HG03439 (cell line): ENCODE measurements around the gene GSE1.

Experiments
- ATAC-seq: cut with Tn5 transposase; IDR thresholded peaks from one replicate; pipeline ENCODE4 v1.9.1; 2021; ENCODE audit warnings: mild to moderate bottlenecking, moderate library complexity; ENCODE audit not compliant: unreplicated experiment

GSE1 gene

DNA sequence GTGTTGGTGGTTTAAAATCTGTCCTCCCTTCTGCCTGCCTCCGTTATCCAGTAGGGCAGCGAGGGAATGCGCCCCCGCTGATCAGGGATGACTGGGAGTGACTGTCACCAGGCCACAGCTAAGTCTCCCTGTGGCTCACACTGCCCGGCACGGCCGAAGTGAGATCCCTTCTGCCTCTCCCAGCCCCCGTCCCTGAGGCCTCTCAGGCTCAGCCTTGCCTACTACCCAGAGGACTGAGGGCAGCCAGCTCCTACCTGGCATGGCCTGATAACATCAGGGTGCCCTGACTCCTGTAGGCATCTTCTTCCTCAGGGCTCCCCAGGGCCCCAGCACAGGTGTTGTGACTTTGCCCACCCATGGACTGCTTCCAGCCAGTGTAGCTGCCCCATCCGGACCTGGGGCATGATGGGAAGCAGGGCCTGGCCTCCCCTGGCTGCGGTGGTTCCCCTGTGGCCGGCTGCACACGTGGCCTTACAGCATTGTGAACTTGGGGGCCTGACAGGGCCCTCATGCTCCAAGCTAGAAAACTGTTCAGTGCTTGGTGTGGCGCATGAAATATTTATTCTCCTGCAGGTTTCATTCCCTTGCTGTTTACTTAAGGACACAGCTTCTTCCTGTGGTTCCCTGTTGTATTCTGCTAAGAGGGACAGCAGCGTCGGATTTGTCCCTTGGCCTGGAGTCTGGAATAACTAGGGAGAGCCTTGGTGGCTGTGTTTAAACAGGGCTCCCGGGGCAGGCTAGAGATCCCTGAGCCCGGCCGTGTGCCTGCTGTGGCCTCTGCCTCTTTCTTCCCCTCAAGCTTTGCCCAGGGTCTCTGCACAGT lies 45.6 kb downstream of the GSE1 start:
- ATAC-seq, result no peak

DNA sequence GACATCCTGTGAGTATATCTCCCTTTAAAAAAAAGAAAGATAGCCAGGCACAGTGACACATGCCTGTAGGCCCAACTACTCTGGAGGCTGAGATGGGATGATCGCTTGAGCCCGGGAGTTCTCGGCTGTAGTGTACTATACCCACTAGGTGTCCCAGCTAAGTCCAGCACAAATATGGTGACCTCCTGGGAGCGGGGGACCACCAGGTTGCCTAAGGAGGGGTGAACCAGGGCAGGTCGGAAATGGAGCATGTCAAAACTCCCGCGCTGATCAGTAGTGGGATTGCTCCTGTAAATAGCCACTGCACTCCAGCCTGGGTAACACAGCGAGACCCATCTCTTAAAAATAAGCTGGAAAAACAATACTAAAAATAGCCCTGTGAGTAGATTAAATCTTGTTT lies 46.2 kb downstream of the GSE1 start:
- ATAC-seq, result no peak

DNA sequence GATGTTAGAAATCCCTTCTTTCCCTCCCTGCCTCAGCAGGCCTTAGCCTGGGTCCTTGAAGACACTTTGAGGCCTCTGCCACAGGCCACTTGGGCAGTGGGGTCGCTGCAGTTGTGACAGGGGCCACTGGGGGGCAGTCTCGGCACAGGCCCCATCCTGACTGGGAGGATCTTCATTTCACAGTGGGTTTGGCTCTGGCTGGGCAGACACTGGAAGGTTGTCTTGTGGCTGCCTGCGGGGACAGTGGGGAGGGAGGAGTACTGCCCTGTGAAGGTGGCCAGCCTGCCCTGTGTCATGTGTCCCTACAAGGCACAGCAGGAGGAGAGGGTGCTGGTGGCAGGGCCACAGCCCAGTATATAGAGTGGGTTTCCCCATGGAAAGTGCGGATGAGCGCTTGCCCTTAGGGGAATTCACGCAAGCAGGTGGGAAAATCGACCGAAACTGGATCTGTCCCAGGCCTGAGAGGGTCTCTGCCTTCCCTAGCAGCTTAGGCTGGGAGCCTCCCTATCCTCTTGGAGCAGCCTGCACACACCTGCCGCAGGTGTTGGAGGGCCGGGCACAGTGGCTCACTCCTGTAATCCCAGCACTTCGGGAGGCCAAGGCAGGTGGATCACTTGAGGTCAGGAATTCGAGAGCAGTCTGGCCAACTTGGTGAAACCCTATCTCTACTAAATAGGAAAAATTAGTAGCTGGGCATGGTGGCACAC lies 46.8 kb downstream of the GSE1 start:
- no peak for ATAC-seq

DNA sequence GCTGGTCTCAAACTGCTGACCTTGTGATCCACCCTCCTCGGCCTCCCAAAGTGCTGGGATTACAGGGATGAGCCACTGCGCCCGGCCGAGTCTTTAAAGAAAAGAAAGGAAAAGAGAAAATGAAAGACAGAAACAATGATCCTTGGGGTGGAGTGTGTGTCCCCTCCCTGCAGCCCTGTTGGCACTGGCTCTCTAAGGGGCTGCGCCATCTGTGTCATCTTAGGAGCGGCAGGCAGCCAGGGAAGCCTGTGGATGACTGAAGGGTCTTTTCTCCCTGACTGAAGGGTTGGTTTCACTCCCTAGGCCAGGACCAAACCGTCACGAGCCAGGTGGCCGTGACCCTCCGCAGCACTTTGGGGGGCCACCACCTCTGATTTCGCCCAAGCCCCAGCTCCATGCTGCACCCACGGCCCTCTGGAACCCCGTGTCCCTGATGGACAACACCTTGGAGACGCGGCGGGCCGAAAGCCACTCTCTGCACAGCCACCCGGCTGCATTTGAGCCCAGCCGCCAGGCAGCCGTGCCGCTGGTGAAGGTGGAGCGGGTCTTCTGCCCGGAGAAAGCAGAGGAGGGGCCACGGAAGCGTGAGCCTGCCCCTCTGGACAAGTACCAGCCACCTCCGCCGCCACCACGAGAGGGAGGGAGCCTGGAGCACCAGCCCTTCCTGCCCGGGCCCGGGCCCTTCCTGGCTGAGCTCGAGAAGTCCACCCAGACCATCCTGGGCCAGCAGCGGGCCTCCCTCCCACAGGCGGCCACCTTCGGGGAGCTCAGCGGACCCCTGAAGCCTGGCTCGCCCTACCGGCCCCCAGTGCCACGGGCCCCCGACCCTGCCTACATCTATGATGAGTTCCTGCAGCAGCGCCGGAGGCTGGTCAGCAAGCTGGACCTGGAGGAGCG lies 48.0 kb downstream of the GSE1 start:
- no peak for ATAC-seq

DNA sequence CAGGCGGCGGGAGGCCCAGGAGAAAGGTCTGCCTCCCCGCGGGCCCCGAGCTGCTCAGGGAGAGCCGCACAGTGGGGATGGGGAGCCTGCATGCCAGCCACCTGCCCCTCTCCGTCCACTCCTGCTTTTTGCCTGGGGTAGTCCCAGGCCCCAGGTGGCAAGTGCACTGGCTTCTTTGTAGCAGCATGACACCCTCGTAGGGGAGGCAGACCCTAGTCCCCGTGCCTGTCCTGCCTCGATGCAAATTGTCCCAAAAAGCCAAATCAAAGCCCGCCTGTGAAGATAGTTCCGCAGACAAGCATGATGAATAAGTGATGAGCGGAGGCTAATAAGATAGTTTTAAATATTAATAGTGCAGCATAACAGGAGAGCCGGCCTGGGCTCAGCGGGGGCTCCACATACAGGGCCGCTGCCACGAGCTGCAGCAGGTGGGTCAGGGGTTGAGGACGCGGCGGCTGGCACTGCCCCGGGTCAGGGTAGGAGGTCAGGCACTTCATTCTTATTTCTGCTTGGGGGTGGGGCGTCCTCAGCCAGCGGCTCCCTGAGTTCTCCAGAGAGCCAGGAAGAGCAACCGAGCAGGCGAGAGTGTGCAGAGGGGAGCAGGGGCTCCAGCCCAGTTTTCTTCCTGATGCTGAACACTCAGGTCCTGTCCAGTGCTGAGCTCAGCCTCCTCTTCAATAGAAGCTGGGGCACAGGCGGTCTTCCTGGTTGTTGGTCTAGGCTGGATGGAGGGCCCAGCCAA lies 48.8 kb downstream of the GSE1 start:
- no peak for ATAC-seq

DNA sequence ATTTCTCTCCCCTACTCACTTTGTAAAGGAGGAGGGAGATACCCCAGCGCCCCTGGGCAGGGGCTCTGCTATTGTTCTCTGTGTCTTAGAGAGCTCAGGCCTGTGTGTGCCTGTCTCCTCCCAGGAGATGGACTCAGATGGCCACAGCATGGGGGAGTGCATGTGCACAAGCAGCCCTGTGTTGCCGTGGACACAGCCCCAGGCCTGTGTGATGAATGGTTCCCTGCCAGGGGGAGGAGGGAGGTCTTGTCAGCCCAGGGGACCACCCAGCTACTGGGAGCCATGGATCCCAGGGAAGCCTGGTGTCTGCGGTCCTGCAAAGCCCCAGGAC lies 49.3 kb downstream of the GSE1 start:
- ATAC-seq, result no peak

DNA sequence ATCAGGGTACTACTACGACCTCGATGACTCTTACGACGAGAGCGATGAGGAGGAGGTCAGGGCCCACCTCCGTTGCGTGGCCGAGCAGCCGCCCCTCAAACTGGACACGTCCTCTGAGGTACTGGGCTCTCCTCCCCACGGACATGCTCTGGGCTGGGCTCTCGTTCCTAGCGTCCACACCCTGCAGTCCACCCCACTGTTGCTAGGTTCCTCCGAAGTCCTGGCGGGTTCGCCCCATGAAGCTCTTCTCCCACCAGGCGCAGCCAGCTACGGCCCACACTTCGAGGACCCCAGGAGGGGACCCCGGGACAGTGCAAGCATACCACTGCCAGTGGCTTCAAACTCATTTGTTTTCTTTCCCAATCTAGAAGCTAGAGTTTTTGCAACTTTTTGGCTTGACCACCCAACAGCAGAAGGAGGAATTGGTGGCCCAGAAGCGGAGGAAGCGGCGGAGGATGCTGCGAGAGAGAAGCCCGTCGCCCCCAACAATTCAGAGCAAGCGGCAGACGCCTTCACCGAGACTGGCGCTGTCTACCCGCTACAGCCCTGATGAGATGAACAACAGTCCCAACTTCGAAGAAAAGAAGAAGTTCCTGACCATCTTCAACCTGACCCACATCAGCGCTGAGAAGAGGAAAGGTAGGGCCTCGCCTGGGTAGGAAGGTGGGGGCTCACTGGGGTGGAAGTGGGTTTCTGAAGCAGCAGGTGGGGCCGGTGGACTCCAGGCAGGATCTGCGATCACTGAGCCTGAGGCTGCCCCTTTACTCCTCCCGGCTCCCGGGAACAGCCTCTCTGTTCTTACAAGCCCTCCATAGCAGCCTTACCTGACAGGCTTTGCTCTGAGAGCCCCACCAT lies 50.1 kb downstream of the GSE1 start:
- ATAC-seq, result no peak

DNA sequence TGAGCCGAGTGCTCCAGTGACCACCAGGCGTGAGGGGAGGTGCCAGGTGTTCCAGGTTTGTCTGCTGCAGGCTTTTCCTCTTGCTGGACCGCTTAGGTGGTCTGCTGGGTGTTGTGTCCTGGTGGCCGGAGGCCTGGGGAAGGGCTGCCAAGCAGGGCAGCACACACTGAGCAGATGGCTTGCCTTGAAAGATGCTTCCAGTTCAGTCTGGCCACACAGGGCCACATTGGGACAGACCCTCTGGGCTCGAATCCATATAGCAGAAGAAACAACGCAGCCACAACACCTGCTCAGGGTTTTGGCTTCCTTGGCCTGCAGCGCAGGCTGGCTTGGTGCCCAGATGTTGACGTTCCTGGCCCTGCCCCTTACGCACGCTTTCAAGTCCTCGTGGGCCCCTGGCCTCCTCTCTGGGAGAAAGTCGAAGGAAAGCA lies 50.8 kb downstream of the GSE1 start:
- ATAC-seq, result no peak

DNA sequence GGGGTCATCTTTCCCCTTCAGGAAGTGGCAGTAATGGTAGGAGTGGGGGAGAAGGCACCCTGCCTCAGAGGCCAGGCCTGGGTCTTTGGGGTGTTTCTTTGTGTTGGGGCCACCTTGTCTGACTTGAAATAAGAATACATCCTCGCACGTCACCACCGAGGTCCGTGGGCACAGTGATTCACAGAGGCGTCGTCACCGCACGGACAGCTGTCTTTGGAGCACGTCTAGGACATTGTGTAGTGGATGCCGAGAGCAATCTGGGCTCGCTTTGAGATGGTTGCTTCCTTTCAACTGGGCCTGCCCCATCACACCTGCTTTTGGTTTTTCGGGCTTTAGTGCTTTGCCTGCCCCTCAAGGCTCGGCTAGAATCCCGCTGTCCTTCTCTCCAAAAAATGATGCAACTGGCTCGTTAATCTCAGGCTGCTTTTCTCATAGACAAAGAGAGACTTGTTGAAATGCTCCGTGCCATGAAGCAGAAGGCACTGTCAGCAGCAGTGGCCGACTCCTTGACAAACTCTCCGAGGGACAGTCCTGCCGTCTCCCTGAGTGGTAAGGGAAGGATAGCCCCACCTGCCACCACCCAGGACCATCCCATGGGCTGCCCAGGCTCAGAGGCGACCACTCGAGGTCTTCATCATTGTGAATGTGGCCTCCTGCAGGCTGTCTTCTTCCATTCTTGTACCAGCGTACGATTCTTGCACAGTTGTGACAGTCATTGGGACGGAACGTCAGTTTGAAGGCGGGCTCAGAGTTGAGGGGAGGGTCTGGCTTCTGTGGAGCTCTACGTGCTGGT lies 51.7 kb downstream of the GSE1 start:
- ATAC-seq, result no peak

DNA sequence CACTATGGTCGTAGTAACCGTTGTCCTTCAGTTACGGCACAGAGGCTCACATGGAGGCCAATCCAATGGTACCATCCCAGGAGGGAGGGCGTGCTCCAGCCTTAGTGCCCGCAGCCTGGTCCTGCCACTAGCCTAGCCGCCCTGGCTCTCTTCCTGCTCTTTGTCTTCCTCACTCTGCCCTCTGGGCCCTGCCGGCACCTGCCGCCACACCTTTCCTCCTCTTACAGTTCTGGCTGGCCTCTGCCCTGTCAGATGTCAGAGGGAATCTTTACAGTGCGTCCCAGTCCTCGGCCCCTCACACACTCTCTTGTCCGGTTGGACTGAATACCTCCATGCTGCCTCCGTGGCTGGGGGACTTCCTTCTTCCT lies 52.2 kb downstream of the GSE1 start:
- no peak for ATAC-seq

DNA sequence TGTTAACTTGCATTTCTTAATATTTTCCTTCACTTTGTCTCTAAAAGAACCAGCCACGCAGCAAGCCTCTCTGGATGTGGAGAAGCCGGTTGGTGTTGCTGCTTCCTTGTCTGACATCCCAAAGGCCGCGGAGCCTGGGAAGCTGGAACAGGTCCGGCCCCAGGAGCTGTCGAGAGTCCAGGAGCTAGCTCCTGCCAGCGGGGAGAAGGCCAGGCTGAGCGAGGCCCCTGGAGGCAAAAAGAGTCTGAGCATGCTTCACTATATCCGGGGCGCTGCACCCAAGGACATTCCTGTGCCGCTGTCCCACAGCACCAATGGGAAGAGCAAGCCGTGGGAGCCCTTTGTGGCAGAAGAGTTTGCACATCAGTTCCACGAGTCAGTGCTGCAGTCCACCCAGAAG lies 52.8 kb downstream of the GSE1 start:
- no peak for ATAC-seq

DNA sequence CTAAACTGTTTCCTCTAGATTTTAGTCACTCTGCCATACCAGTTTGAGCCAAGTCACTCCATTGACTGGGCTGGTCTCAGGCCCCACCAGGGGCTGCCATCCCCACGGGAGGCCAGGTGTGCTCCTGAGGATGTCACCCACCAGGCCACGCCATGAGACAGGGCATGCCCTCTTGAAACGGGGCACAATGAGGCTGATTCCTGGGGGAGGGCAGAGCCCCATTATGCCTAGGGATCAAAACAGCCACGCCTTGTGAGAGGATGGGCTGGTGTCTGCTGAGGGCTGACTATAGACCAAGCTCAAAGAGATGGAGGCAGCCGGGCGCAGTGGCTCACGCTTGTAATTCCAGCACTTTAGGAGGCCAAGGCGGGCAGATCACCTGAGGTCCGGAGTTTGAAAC lies 54.1 kb downstream of the GSE1 start:
- ATAC-seq, result no peak

DNA sequence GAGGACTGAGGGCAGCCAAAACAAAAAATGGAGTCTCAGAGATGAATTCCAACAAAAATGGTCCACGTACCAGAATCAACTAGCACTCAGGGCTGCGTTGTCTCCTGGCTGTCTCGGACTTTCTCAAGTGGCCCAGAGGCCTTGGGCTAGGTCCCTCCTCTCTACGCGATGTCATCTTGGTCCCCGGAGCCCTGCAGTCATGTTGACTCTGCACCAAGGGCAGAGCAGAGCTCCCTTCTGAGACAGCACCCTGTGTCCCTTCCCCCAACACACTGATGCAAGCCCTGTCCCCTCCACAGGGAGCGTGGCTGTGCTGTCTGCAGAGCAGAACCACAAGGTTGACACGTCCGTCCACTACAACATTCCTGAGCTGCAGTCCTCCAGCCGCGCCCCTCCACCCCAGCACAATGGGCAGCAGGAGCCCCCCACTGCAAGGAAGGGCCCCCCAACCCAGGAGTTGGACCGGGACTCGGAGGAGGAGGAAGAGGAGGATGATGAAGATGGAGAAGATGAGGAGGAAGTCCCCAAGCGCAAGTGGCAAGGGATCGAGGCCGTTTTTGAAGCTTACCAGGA lies 54.8 kb downstream of the GSE1 start:
- ATAC-seq, result no peak

DNA sequence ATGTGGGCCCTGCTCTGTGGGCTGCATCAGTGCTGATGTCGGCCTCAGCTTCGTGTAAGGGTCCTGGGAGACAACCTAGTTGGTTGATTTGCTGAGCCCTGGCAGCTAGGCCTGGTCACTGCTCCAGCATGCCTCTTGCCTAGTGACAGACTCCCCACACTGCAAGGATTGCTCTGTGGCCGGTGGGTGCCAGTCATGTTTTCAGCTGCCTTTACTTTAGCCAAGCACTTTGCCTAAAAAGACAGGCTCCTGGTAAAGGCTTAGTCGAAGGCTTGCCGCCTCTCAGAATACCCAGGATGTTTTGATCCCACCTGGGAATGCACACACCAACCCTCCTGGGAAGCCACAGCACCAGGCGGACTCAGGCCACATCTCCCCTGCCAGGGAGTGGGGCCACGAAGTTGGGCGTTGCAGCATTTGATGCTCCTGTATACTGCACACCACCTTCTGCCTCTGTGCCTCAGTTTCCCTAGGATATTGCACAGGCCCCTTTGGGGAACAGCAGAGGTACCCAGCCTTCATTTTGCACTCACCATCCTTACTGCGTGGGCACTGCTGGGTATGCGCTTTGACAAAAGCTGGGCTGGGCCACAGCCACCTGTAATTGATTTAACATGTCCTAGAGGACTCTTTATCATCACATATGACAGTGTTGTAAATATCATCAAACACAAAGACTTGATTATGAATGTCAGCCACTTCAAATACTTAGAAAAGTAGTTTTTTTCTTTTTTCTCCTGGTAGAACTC lies 55.7 kb downstream of the GSE1 start:
- ATAC-seq, result no peak

DNA sequence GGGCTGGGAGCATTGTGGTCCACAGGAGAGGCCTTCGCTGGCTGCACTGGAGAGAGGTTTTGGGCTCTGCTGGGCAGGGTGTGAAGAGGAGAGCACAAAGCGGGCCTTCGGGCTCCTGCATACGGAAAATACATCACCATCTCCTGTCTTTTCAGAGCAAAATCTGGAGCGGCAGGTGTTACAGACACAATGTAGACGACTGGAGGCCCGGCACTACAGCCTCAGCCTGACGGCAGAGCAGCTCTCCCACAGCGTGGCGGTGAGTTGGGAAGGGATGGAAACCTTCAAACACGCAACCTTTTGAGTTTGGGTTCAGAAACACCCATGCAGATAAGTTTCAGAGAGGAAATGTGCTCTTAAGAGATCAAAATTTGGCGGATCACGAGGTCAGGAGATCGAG lies 57.7 kb downstream of the GSE1 start:
- no peak for ATAC-seq

DNA sequence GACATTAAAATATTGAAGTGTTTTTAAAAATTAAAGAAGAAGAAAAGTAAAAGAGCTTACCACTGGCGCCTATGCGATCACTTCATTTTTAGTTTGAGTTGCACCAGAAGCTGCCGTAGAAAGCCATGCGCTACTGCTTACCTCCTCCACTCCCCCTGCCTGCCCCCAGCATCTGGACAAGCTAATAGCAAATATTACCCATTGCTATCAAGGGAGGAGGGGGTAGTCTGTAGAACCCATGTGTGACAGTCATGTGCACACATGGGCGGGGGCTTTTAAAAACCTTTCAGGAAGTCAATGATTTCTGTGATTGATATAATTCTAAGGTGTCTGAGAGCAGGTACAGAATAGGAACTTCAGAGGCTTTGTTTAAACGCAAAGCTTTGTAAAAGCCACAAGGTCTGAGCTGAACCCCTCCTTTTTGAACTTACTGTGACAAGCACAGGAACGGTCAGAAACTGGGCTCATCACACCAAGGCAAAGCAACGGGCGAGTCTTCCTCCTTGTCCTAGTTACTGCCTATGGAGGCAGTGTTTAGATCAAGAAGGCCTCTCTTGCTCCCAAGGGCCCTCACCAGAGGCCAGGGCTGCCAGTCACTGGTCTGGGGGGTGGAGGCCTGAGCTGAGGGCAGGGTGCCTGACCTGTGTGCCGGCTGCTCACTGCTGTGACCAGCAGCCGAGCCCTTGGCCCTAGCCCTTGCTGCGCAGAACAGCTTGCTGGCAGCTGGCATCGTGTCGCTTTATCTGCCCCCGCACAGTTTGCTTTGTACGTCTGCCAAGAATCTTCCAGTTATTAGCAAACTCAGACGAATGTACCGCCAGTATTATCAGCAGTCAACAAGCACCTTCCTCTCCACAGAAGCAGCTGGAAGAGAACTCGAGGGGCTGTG lies 60.7 kb downstream of the GSE1 start:
- no peak for ATAC-seq

DNA sequence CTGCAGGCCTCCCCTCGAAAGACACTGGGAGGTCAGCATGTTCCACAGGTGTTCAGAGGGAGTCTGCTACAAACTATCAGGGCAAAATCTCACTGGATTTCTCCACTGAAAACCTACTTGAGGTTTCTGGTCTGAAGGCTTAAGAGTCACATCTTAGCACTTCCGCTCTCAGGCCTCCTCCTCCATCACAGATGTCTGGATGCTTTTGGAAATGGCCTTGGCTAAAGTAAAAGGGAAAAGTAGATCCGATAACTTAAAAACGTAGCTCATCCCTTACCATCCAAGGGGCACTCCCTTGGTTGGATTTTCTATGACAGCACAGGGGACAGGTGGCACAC lies 61.3 kb downstream of the GSE1 start:
- no peak for ATAC-seq
